HEK293T (cell line): ENCODE data around the gene TAB3.

ENCODE experiments used
- FOXM1 ChIP-seq: fragments of 450-650 bp; IDR thresholded peaks from 2 replicates; pipeline ENCODE4 v1.6.1; 2017; ENCODE audit warnings: mild to moderate bottlenecking, borderline replicate concordance
- L3MBTL2 ChIP-seq: fragments of 450-650 bp; conservative IDR thresholded peaks from 2 replicates; pipeline ENCODE4 v1.6.1; 2016; ENCODE audit warnings: mild to moderate bottlenecking
- SP1 ChIP-seq: fragments of 450-650 bp; IDR thresholded peaks from 2 replicates; pipeline ENCODE4 v1.6.1; 2017
- TF ChIP-seq, protein P1 (sequence below): fragments of 450-650 bp; IDR thresholded peaks from 2 replicates; pipeline ENCODE4 v1.6.1; 2016

DNA sequence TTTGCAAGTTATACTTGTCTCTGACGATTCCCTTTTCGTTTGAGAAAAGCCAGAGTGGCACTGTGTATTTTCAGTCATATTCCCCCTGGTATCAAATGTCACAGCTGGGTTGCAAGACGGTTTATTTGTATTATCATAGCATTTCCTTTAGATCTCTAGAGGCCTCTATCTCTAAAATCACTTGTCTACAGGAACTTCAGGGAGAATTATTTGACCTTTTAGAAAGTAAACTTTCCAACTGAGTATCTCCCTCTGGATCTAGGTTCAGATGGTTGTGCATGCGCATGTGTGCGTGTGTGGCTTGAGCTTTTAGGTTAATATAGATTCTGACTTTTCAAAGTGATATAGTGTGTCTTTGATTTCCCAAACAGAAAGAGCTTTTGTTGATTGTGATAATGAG lies 15.1 kb upstream of the TAB3 start:
- no peak for TF ChIP-seq SP1
- TF ChIP-seq L3MBTL2: no peak
- TF ChIP-seq, protein P1, sequence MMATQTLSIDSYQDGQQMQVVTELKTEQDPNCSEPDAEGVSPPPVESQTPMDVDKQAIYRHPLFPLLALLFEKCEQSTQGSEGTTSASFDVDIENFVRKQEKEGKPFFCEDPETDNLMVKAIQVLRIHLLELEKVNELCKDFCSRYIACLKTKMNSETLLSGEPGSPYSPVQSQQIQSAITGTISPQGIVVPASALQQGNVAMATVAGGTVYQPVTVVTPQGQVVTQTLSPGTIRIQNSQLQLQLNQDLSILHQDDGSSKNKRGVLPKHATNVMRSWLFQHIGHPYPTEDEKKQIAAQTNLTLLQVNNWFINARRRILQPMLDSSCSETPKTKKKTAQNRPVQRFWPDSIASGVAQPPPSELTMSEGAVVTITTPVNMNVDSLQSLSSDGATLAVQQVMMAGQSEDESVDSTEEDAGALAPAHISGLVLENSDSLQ: no peak
- TF ChIP-seq FOXM1: no peak
